ENCODE results near the gene SNX25.

The SNX25 gene

DNA sequence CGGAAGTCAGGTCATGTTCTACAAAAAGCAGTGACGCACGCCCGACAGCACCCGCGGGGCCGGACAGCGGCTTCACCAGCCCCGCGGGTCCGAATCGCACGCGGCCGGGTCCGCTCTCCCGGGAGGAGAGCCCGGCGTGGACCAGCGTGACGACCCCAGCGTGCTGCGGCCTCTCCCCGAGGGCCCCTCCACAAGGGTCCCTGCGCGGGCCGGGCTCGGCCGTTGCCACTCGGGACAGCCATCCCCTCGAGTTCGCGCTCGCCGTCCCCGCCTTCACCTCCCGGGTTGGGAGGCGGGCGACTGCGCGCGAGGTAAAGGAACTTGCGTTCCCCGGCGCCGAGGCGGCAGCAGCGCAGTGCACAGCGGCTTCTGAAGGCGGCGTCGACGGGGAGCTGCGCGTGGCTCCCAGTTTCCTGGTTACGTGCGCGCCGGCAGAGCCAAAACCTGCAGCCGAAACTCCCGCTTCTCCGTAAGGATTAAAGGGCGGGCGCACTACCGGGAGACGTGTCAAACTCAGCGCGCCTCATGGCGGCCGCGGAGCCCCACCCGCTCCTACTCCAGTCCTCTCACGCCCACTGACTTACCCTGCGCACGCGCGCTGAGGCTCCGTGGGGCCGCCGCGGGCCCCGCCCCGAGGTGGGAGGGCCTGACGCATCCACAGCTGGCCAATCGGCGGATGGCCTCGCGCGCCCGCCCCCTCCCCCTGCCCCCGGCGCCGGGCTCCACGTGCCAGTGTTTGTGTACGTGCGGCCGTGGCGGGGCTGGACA is 186.7 kb downstream of the SNX25 start:
- peak overlapping the region; percentile 83 to 97 for H3K9ac ChIP-seq (ENCODE audit: low read depth in 1 of 2, low read length in 2 of 2)
- H3K4me1 ChIP-seq (ENCODE audit: control insufficient read depth in 2 of 2, insufficient read depth in 2 of 2, low read length in 2 of 2): peaks cover 8 to 10% of the 10 kb centered on the region in 2 donors
- no peaks in the 10 kb centered on the region for H3K27me3 ChIP-seq (ENCODE audit: control insufficient read depth in 2 of 2, insufficient read depth in 2 of 2, low read length in 2 of 2)
- H3K9me3 ChIP-seq (ENCODE audit: control insufficient read depth in 2 of 2, low read length in 2 of 2): no peaks in the 10 kb centered on the region
- H3K4me3 ChIP-seq (ENCODE audit: low read length in 2 of 2): peak overlapping the region; percentile 82 to 86
- peak overlapping the region; percentile 99 to 100 for H3K27ac ChIP-seq (ENCODE audit: low read depth in 2 of 2, low read length in 2 of 2)
- H3K36me3 ChIP-seq (ENCODE audit: control insufficient read depth in 2 of 2, insufficient read depth in 2 of 2, low read length in 2 of 2): peaks cover 6 to 9% of the 10 kb centered on the region in 2 donors

DNA sequence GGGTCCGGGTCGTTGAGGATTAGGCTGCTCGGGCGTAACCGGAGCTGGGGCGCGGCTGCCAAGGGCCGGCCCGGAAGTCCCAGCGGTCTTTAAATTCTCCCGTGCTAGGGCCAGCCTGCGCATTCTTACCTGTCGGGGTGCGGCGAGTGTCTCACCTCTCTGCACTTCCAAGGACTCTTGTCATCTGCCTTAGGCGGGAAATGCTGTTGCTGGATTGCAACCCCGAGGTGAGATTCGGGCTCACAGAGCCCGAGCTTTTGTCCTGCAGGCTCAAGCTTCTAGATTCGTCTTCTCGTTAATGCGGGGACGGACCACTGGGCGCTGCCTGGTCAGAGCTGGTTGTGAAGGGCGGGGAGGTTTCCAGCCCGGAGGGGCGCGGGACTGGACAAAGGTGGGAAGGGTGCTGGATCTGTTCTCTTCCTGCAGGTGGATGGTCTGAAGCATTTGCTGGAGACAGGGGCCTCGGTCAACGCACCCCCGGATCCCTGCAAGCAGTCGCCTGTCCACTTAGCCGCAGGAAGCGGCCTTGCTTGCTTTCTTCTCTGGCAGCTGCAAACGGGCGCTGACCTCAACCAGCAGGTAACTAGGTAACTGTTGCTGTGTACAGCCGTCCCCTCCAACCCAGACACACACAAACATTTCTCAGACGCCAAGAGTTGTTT is 187.5 kb downstream of the SNX25 start, which contains the start of gene ANKRD37:
TSS of gene ANKRD37 (plus strand) at position 118 of the 662 bp plus-strand sequence. CDS start at position 201, 83 bp downstream.
- Histone ChIP-seq H3K27ac (ENCODE audit: low read depth in 2 of 2, low read length in 2 of 2) (peak within 1 kb of the TSS; percentile 99 to 100), H3K27me3 (ENCODE audit: control insufficient read depth in 2 of 2, insufficient read depth in 2 of 2, low read length in 2 of 2) (no peaks in the 10 kb centered on the region), H3K9ac (ENCODE audit: low read depth in 1 of 2, low read length in 2 of 2) (peak within 1 kb of the TSS; percentile 83 to 97), H3K4me1 (ENCODE audit: control insufficient read depth in 2 of 2, insufficient read depth in 2 of 2, low read length in 2 of 2) (peaks cover 8 to 10% of the 10 kb centered on the region in 2 donors), H3K9me3 (ENCODE audit: control insufficient read depth in 2 of 2, low read length in 2 of 2) (no peaks in the 10 kb centered on the region), H3K36me3 (ENCODE audit: control insufficient read depth in 2 of 2, insufficient read depth in 2 of 2, low read length in 2 of 2) (peaks cover 13 to 16% of the 10 kb centered on the region in 2 donors), H3K4me3 (ENCODE audit: low read length in 2 of 2) (peak within 1 kb of the TSS; percentile 82 to 86)

DNA sequence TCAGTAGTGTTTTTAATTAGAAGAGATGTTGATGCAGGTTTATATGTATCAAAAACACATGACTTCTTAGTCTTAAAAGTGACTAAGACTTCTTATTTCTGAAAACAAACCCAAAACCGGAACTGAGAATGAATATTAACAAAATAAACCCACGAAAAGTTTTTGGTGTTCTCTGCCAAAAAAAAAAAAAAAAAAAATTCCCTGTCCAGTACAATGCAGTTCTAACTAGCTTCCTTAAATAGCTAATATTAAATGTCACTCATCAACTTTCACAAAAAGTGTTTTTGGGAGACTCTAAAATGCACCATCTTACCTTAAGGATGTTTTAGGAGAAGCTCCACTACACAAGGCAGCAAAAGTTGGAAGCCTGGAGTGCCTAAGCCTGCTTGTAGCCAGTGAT is 189.2 kb downstream of the SNX25 start:
- no peaks in the 10 kb centered on the region for H3K27me3 ChIP-seq (ENCODE audit: control insufficient read depth in 2 of 2, insufficient read depth in 2 of 2, low read length in 2 of 2)
- no peak overlapping the region for H3K9ac ChIP-seq (ENCODE audit: low read depth in 1 of 2, low read length in 2 of 2)
- no peaks in the 10 kb centered on the region for H3K9me3 ChIP-seq (ENCODE audit: control insufficient read depth in 2 of 2, low read length in 2 of 2)
- H3K27ac ChIP-seq (ENCODE audit: low read depth in 2 of 2, low read length in 2 of 2): peak overlapping the region in 1 of 2 donors; percentile 45
- peaks cover 17 to 21% of the 10 kb centered on the region in 2 donors for H3K36me3 ChIP-seq (ENCODE audit: control insufficient read depth in 2 of 2, insufficient read depth in 2 of 2, low read length in 2 of 2)
- no peak overlapping the region for H3K4me3 ChIP-seq (ENCODE audit: low read length in 2 of 2)
- peaks cover 8 to 10% of the 10 kb centered on the region in 2 donors for H3K4me1 ChIP-seq (ENCODE audit: control insufficient read depth in 2 of 2, insufficient read depth in 2 of 2, low read length in 2 of 2)

DNA sequence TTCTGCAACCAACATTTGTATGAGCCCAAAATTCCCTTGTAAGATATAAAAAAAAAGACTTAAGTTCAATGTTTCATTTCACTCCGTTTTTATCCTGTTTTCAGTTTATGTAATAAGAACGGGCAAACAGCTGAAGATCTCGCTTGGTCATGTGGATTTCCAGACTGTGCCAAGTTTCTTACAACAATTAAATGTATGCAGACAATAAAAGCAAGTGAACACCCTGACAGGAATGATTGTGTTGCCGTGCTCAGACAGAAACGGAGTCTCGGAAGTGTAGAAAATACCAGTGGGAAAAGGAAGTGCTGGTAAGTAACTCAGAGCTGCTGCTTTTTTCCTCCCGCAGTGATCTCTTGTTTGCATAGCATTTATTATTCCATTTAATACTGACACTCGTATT is 190.1 kb downstream of the SNX25 start:
- Histone ChIP-seq H3K4me3 (ENCODE audit: low read length in 2 of 2) (peak overlapping the region; percentile 21 to 38), H3K4me1 (ENCODE audit: control insufficient read depth in 2 of 2, insufficient read depth in 2 of 2, low read length in 2 of 2) (peaks cover 8 to 10% of the 10 kb centered on the region in 2 donors), H3K36me3 (ENCODE audit: control insufficient read depth in 2 of 2, insufficient read depth in 2 of 2, low read length in 2 of 2) (peaks cover 17 to 21% of the 10 kb centered on the region in 2 donors)

DNA sequence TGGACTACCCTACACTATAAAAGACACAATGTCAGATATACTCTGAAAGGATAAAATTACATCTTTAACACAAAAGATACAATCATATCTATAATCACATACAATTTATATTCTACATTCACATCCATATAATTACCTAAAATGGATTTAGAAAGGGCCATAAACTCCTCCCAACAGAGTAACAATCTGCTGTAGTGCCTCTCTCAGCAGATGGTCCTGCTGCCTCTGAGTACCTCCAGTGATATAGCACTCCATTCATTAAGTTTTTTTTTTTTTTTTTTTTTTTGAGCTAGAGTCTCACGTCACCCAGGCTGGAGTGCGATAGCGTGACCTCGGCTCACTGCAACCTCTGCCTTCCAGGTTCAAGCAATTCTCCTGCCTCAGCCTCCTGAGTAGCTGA is 194.6 kb downstream of the SNX25 start:
- H3K36me3 ChIP-seq (ENCODE audit: control insufficient read depth in 2 of 2, insufficient read depth in 2 of 2, low read length in 2 of 2): peaks cover 41 to 46% of the 10 kb centered on the region in 2 donors
- no peak overlapping the region for H3K27ac ChIP-seq (ENCODE audit: low read depth in 2 of 2, low read length in 2 of 2)
- peaks cover 5 to 12% of the 10 kb centered on the region in 2 donors for H3K4me1 ChIP-seq (ENCODE audit: control insufficient read depth in 2 of 2, insufficient read depth in 2 of 2, low read length in 2 of 2)
- no peak overlapping the region for H3K4me3 ChIP-seq (ENCODE audit: low read length in 2 of 2)
- no peaks in the 10 kb centered on the region for H3K9me3 ChIP-seq (ENCODE audit: control insufficient read depth in 2 of 2, low read length in 2 of 2)
- no peaks in the 10 kb centered on the region for H3K27me3 ChIP-seq (ENCODE audit: control insufficient read depth in 2 of 2, insufficient read depth in 2 of 2, low read length in 2 of 2)
- H3K9ac ChIP-seq (ENCODE audit: low read depth in 1 of 2, low read length in 2 of 2): no peak overlapping the region

More for the DNA sequence above, 190.1 kb downstream of the SNX25 start:
- no peak overlapping the region for H3K9ac ChIP-seq (ENCODE audit: low read depth in 1 of 2, low read length in 2 of 2)
- no peaks in the 10 kb centered on the region for H3K27me3 ChIP-seq (ENCODE audit: control insufficient read depth in 2 of 2, insufficient read depth in 2 of 2, low read length in 2 of 2)
- no peaks in the 10 kb centered on the region for H3K9me3 ChIP-seq (ENCODE audit: control insufficient read depth in 2 of 2, low read length in 2 of 2)
- H3K27ac ChIP-seq (ENCODE audit: low read depth in 2 of 2, low read length in 2 of 2): peak overlapping the region in 1 of 2 donors; percentile 49

DNA sequence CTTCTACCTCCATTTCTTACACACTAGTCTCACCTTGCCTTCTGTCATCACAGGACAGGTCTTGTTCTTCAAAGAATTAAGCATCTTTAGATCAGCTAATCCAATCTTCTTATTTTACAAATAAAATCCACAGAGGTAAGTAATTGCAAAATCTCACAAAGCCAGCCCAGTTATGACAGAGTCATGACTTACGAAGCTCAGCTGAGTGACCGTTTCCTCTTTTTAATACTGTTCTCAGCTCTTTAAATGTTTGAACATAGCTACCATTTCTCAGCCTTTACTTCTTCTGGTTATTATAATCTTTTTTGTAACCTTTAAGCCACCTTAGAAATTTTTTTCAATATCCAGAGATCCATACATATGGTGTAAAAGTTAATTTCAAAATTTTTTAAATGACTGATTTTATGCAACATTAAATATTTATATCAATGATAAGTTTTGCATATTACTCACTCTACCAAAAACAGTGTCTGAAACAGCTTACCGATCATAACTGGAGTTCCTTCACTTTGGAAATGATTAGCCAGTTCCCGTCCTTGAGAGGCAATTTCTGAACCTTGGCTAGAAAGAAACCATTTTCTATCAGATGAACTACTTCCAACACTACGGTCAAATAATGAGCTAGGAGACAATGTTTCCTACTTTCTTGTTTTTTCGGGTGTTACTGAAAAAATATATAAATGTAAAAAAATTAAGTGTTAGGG is 196.1 kb downstream of the SNX25 start:
- no peaks in the 10 kb centered on the region for H3K27me3 ChIP-seq (ENCODE audit: control insufficient read depth in 2 of 2, insufficient read depth in 2 of 2, low read length in 2 of 2)
- no peaks in the 10 kb centered on the region for H3K9me3 ChIP-seq (ENCODE audit: control insufficient read depth in 2 of 2, low read length in 2 of 2)
- H3K9ac ChIP-seq (ENCODE audit: low read depth in 1 of 2, low read length in 2 of 2): no peak overlapping the region
- H3K4me1 ChIP-seq (ENCODE audit: control insufficient read depth in 2 of 2, insufficient read depth in 2 of 2, low read length in 2 of 2): peaks cover 0 to 3% of the 10 kb centered on the region in 2 donors
- H3K27ac ChIP-seq (ENCODE audit: low read depth in 2 of 2, low read length in 2 of 2): no peak overlapping the region
- H3K36me3 ChIP-seq (ENCODE audit: control insufficient read depth in 2 of 2, insufficient read depth in 2 of 2, low read length in 2 of 2): peaks cover 34 to 46% of the 10 kb centered on the region in 2 donors
- no peak overlapping the region for H3K4me3 ChIP-seq (ENCODE audit: low read length in 2 of 2)

DNA sequence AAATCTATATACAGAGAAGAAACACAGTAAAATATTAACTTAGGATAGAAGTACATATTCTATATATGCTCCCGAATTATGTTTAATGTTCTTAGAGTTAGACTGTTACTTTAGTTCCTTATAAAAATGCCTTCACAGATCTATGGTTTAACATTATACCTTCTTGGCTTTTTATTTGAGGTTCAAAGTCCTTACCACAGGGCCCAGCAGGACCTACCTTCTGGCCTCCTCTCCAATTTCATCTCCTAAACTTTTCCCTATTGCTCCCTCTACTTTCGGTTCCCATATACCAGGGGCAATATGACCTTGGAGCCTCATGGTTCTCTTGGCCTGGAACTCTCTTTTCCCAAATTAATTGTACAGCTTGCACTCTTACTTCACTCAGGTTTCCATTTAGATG is 199.0 kb downstream of the SNX25 start:
- H3K27ac ChIP-seq (ENCODE audit: low read depth in 2 of 2, low read length in 2 of 2): no peak overlapping the region
- H3K27me3 ChIP-seq (ENCODE audit: control insufficient read depth in 2 of 2, insufficient read depth in 2 of 2, low read length in 2 of 2): no peaks in the 10 kb centered on the region
- no peak overlapping the region for H3K4me3 ChIP-seq (ENCODE audit: low read length in 2 of 2)
- no peak overlapping the region for H3K9ac ChIP-seq (ENCODE audit: low read depth in 1 of 2, low read length in 2 of 2)
- peaks cover 34 to 36% of the 10 kb centered on the region in 2 donors for H3K36me3 ChIP-seq (ENCODE audit: control insufficient read depth in 2 of 2, insufficient read depth in 2 of 2, low read length in 2 of 2)
- no peaks in the 10 kb centered on the region for H3K9me3 ChIP-seq (ENCODE audit: control insufficient read depth in 2 of 2, low read length in 2 of 2)
- H3K4me1 ChIP-seq (ENCODE audit: control insufficient read depth in 2 of 2, insufficient read depth in 2 of 2, low read length in 2 of 2): peaks cover 0 to 3% of the 10 kb centered on the region in 2 donors

DNA sequence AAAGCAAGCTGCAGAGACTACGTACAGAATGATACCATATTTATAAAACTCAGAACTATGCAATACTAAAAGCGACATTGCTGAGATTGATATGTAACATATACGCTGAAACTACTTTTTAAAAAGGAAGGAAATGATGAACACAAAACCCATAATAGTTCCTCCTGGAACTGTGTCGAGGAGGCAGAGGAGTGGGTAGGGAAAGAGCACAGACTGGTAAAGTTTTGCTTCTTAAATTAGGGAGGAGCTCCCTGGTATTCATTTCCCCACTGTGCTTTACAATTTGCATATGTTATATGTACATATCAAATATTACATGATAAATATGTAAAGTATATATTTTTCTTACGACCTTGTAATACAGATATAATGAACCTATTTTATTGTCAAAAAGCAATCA is 202.5 kb downstream of the SNX25 start:
- no peak overlapping the region for H3K4me3 ChIP-seq (ENCODE audit: low read length in 2 of 2)
- peaks cover 39 to 42% of the 10 kb centered on the region in 2 donors for H3K36me3 ChIP-seq (ENCODE audit: control insufficient read depth in 2 of 2, insufficient read depth in 2 of 2, low read length in 2 of 2)
- no peaks in the 10 kb centered on the region for H3K9me3 ChIP-seq (ENCODE audit: control insufficient read depth in 2 of 2, low read length in 2 of 2)
- peaks cover 0 to 3% of the 10 kb centered on the region in 2 donors for H3K4me1 ChIP-seq (ENCODE audit: control insufficient read depth in 2 of 2, insufficient read depth in 2 of 2, low read length in 2 of 2)
- H3K27ac ChIP-seq (ENCODE audit: low read depth in 2 of 2, low read length in 2 of 2): no peak overlapping the region
- H3K9ac ChIP-seq (ENCODE audit: low read depth in 1 of 2, low read length in 2 of 2): no peak overlapping the region
- no peaks in the 10 kb centered on the region for H3K27me3 ChIP-seq (ENCODE audit: control insufficient read depth in 2 of 2, insufficient read depth in 2 of 2, low read length in 2 of 2)

DNA sequence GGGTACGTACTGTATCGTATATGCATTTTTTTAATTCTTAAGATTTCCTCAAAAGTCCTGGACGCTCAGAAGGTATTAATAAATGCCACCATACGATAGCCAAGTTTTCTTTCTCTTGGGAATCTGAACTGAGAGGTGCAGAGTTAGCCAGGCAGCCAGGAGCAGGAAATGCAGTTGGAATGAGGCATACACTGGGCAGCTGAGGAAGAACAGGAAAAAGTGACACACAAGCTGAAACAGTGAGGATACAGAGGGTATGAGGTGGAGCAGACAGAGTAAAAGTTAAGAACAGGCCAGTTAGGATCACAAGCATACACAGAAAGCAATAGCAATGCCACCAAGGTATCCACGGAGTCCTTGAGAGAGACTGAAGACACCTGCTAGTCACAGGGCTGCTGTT is 203.0 kb downstream of the SNX25 start:
- Histone ChIP-seq H3K4me3 (ENCODE audit: low read length in 2 of 2) (no peak overlapping the region), H3K27ac (ENCODE audit: low read depth in 2 of 2, low read length in 2 of 2) (no peak overlapping the region), H3K4me1 (ENCODE audit: control insufficient read depth in 2 of 2, insufficient read depth in 2 of 2, low read length in 2 of 2) (peaks cover 0 to 3% of the 10 kb centered on the region in 2 donors), H3K36me3 (ENCODE audit: control insufficient read depth in 2 of 2, insufficient read depth in 2 of 2, low read length in 2 of 2) (peaks cover 43 to 47% of the 10 kb centered on the region in 2 donors), H3K9me3 (ENCODE audit: control insufficient read depth in 2 of 2, low read length in 2 of 2) (no peaks in the 10 kb centered on the region), H3K9ac (ENCODE audit: low read depth in 1 of 2, low read length in 2 of 2) (no peak overlapping the region), H3K27me3 (ENCODE audit: control insufficient read depth in 2 of 2, insufficient read depth in 2 of 2, low read length in 2 of 2) (no peaks in the 10 kb centered on the region)
